HG03025 (cell line): ENCODE data around the gene KCNA10.
"Not testable (repeated sequence)": the region's sequence is repeated elsewhere in the genome, so short reads cannot be mapped to it uniquely, and the experiment has no call there.

Source experiments
- ATAC-seq: cut with Tn5 transposase; IDR thresholded peaks from one replicate; pipeline ENCODE4 v1.9.1; 2021; ENCODE audit warnings: mild to moderate bottlenecking, moderate library complexity; ENCODE audit not compliant: unreplicated experiment, low FRiP score

Gene KCNA10

GRCh38 chr1:110538075-110538474 is 19.1 kb upstream of the KCNA10 start:
- no peak for ATAC-seq

GRCh38 chr1:110535985-110536384 is 17.0 kb upstream of the KCNA10 start:
- no peak for ATAC-seq

- no peak for ATAC-seq
Measured at GRCh38 chr1:110533230-110533629, 14.3 kb upstream of the KCNA10 start.

GRCh38 chr1:110529011-110529410 is 10.0 kb upstream of the KCNA10 start:
- no peak for ATAC-seq

GRCh38 chr1:110526201-110526780 is 7.3 kb upstream of the KCNA10 start:
- no peak for ATAC-seq

GRCh38 chr1:110525249-110525595 is 6.2 kb upstream of the KCNA10 start:
- ATAC-seq = no peak

- ATAC-seq = no peak
Measured at GRCh38 chr1:110524311-110525248, 5.6 kb upstream of the KCNA10 start.

- no peak for ATAC-seq
Measured at GRCh38 chr1:110523011-110523410, 4.0 kb upstream of the KCNA10 start.

- ATAC-seq = no peak
Measured at GRCh38 chr1:110522560-110522959, 3.6 kb upstream of the KCNA10 start.

GRCh38 chr1:110520827-110521226 is 1.9 kb upstream of the KCNA10 start:
- ATAC-seq = no peak

GRCh38 chr1:110515891-110516290 is 3.1 kb downstream of the KCNA10 start:
- ATAC-seq = no peak

GRCh38 chr1:110515041-110515440 is 3.9 kb downstream of the KCNA10 start:
- no peak for ATAC-seq

GRCh38 chr1:110513511-110513910 is 5.5 kb downstream of the KCNA10 start:
- ATAC-seq = no peak

- no peak for ATAC-seq
Measured at GRCh38 chr1:110511436-110511835, 7.5 kb downstream of the KCNA10 start.

- ATAC-seq = not testable (repeated sequence)
Measured at GRCh38 chr1:110510921-110511320, 8.1 kb downstream of the KCNA10 start.

- no peak for ATAC-seq
Measured at GRCh38 chr1:110509655-110510054, 9.3 kb downstream of the KCNA10 start.

GRCh38 chr1:110508028-110508940 is 10.7 kb downstream of the KCNA10 start:
- no peak for ATAC-seq

GRCh38 chr1:110506541-110506940 is 12.4 kb downstream of the KCNA10 start:
- ATAC-seq = no peak

- ATAC-seq = no peak
Measured at GRCh38 chr1:110505596-110505995, 13.4 kb downstream of the KCNA10 start.

- ATAC-seq = no peak
Measured at GRCh38 chr1:110504226-110504625, 14.7 kb downstream of the KCNA10 start.

- no peak for ATAC-seq
Measured at GRCh38 chr1:110503471-110503870, 15.5 kb downstream of the KCNA10 start.
